ENCODE results near the gene TOMT. TPM values are rescaled to one million over a fixed set of nuclear protein-coding genes. Genes with fewer than 3 reads are reported as not detected.
A peak's percentile ranks its signal among the peaks of the same experiment; 100 is the strongest.

TOMT gene
- total RNA-seq, 3 donors from 2014 or later (not counting 1 experiment from before 2014, with no cell fraction given): not detected

GRCh38 chr11:72069787-72070251, 35.9 kb upstream of the TOMT start:
- Mint-ChIP-seq H3K27me3 (ENCODE audit: low read depth in 2 of 2) (no peaks in the 10 kb centered on the region), H3K27ac (peak overlapping the region; percentile 86 to 96), H3K36me3 (no peaks in the 10 kb centered on the region), H3K4me1 (peaks cover 70 to 71% of the 10 kb centered on the region in 2 donors), H3K4me3 (peak overlapping the region; percentile 89), H3K9me3 (no peaks in the 10 kb centered on the region)
- peak overlapping the region; percentile 84 for H3K27ac ChIP-seq (ENCODE audit: low read length)
- H3K4me1 ChIP-seq (ENCODE audit: control insufficient read depth, insufficient read depth, low read length): peaks cover 34% of the 10 kb centered on the region
- H3K4me3 ChIP-seq (ENCODE audit: low read length): peak overlapping the region; percentile 3
- WGBS (ENCODE audit: insufficient coverage): 10% methylated on average over 2 of the region's 2 CpGs
- no peaks in the 10 kb centered on the region for H3K9me3 ChIP-seq (ENCODE audit: control insufficient read depth, insufficient read depth, low read length)
- intact Hi-C loops (cut with micrococcal nuclease): no loop called here
- TF ChIP-seq CTCF (IDR thresholded peaks at IDR 0.05): no peak
- ATAC-seq (peak; percentile 72 to 84 (median 77)), DNase-seq (peak in 1 of 2 donors; percentile 32)
- peaks cover 2% of the 10 kb centered on the region for H3K36me3 ChIP-seq (ENCODE audit: control insufficient read depth, insufficient read depth, low read length)
- no peaks in the 10 kb centered on the region for H3K27me3 ChIP-seq (ENCODE audit: control insufficient read depth, insufficient read depth, low read length)

GRCh38 chr11:72070491-72070890, 35.2 kb upstream of the TOMT start:
- H3K36me3 Mint-ChIP-seq: no peaks in the 10 kb centered on the region
- H3K4me3 ChIP-seq (ENCODE audit: low read length): no peak overlapping the region
- H3K4me1 ChIP-seq (ENCODE audit: control insufficient read depth, insufficient read depth, low read length): peaks cover 34% of the 10 kb centered on the region
- peaks cover 69 to 71% of the 10 kb centered on the region in 2 donors for H3K4me1 Mint-ChIP-seq
- no peaks in the 10 kb centered on the region for H3K9me3 ChIP-seq (ENCODE audit: control insufficient read depth, insufficient read depth, low read length)
- H3K9me3 Mint-ChIP-seq: no peaks in the 10 kb centered on the region
- peaks cover 2% of the 10 kb centered on the region for H3K36me3 ChIP-seq (ENCODE audit: control insufficient read depth, insufficient read depth, low read length)
- ATAC-seq (no peak), DNase-seq (no peak)
- peak overlapping the region; percentile 89 for H3K4me3 Mint-ChIP-seq
- intact Hi-C loops (cut with micrococcal nuclease): no loop called here
- H3K27me3 Mint-ChIP-seq (ENCODE audit: low read depth in 2 of 2): no peaks in the 10 kb centered on the region
- WGBS (ENCODE audit: insufficient coverage): 95% methylated on average over 7 of the region's 7 CpGs
- H3K27me3 ChIP-seq (ENCODE audit: control insufficient read depth, insufficient read depth, low read length): no peaks in the 10 kb centered on the region
- peak overlapping the region; percentile 86 to 96 for H3K27ac Mint-ChIP-seq
- H3K27ac ChIP-seq (ENCODE audit: low read length): peak overlapping the region; percentile 84
- no peak for TF ChIP-seq CTCF (IDR thresholded peaks at IDR 0.05)

- Histone ChIP-seq H3K27ac (ENCODE audit: low read length) (peak overlapping the region; percentile 2), H3K27me3 (ENCODE audit: control insufficient read depth, insufficient read depth, low read length) (no peaks in the 10 kb centered on the region), H3K4me1 (ENCODE audit: control insufficient read depth, insufficient read depth, low read length) (peaks cover 34% of the 10 kb centered on the region), H3K4me3 (ENCODE audit: low read length) (no peak overlapping the region), H3K36me3 (ENCODE audit: control insufficient read depth, insufficient read depth, low read length) (peaks cover 2% of the 10 kb centered on the region), H3K9me3 (ENCODE audit: control insufficient read depth, insufficient read depth, low read length) (no peaks in the 10 kb centered on the region)
- Mint-ChIP-seq H3K4me3 (no peak overlapping the region), H3K36me3 (no peaks in the 10 kb centered on the region), H3K4me1 (peaks cover 60 to 61% of the 10 kb centered on the region in 2 donors), H3K27me3 (ENCODE audit: low read depth in 2 of 2) (no peaks in the 10 kb centered on the region), H3K9me3 (no peaks in the 10 kb centered on the region), H3K27ac (peak overlapping the region; percentile 86 to 96)
- TF ChIP-seq CTCF (IDR thresholded peaks at IDR 0.05): no peak
- ATAC-seq (peak; percentile 40 to 58 (median 45)), DNase-seq (no peak)
- WGBS (ENCODE audit: insufficient coverage): 73% methylated on average over 3 of the region's 3 CpGs
- intact Hi-C loops (cut with micrococcal nuclease): no loop called here
Measured at GRCh38 chr11:72072348-72072747, 33.4 kb upstream of the TOMT start.

- Histone ChIP-seq H3K4me1 (ENCODE audit: control insufficient read depth, insufficient read depth, low read length) (peaks cover 28% of the 10 kb centered on the region), H3K4me3 (ENCODE audit: low read length) (no peak overlapping the region), H3K27ac (ENCODE audit: low read length) (no peak overlapping the region), H3K27me3 (ENCODE audit: control insufficient read depth, insufficient read depth, low read length) (no peaks in the 10 kb centered on the region), H3K9me3 (ENCODE audit: control insufficient read depth, insufficient read depth, low read length) (no peaks in the 10 kb centered on the region), H3K36me3 (ENCODE audit: control insufficient read depth, insufficient read depth, low read length) (no peaks in the 10 kb centered on the region)
- 100% methylated on average over 1 of the region's 1 CpG for WGBS (ENCODE audit: insufficient coverage)
- Mint-ChIP-seq H3K4me3 (no peak overlapping the region), H3K36me3 (no peaks in the 10 kb centered on the region), H3K9me3 (no peaks in the 10 kb centered on the region), H3K27me3 (ENCODE audit: low read depth in 2 of 2) (no peaks in the 10 kb centered on the region), H3K4me1 (peaks cover 45 to 48% of the 10 kb centered on the region in 2 donors), H3K27ac (no peak overlapping the region)
- ATAC-seq (no peak), DNase-seq (peak in 1 of 2 donors; percentile 36)
- intact Hi-C loops (cut with micrococcal nuclease): no loop called here
- no peak for TF ChIP-seq CTCF (IDR thresholded peaks at IDR 0.05)
Measured at GRCh38 chr11:72075109-72075508, 30.6 kb upstream of the TOMT start.

All from natural killer cell (primary cell).